K562 (cell line): ENCODE measurements around the gene GRIK1. TPM values are rescaled to one million over a fixed set of nuclear protein-coding genes. Genes with fewer than 3 reads are reported as not detected.
A peak's percentile ranks its signal among the peaks of the same experiment; 100 is the strongest.

Experiments
- BRD4 ChIP-seq: fragments of 200-600 bp; sonication (generic); IDR thresholded peaks from 2 replicates; pipeline ENCODE4 v1.6.1; 2017; ENCODE audit warnings: inconsistent platforms
- CBX8 ChIP-seq: fragments of 200-600 bp; sonication (generic); IDR thresholded peaks from 2 replicates; pipeline ENCODE4 v1.6.1; 2012; ENCODE audit warnings: borderline replicate concordance, mixed run types, low read depth, mild to moderate bottlenecking, moderate library complexity, mixed read lengths, low read length, control low read depth, inconsistent platforms; ENCODE audit not compliant: poor library complexity, severe bottlenecking; ENCODE audit errors: extremely low read depth
- CGGBP1 ChIP-seq: fragments of 250-450 bp; sonication (Bioruptor Pico); IDR thresholded peaks from 2 replicates; pipeline ENCODE4 v1.9.0; 2021; ENCODE audit warnings: mild to moderate bottlenecking
- EHMT2 ChIP-seq: fragments of 450-650 bp; IDR thresholded peaks from 2 replicates; pipeline ENCODE4 v1.6.1; 2018; ENCODE audit warnings: antibody characterized with exemption
- ETS2 ChIP-seq: IDR thresholded peaks from 2 replicates; pipeline ENCODE4 v1.6.1; 2016; ENCODE audit warnings: borderline replicate concordance, missing genetic modification characterization, mild to moderate bottlenecking, moderate library complexity, missing compliant biosample characterization; ENCODE audit not compliant: poor library complexity, severe bottlenecking
- GTF2B ChIP-seq: IDR thresholded peaks from 2 replicates; pipeline ENCODE4 v1.6.1; 2011; ENCODE audit not compliant: insufficient read length; ENCODE audit errors: extremely low read depth
- HLTF ChIP-seq: fragments of 450-650 bp; IDR thresholded peaks from 2 replicates; pipeline ENCODE4 v1.6.1; 2016
- KDM4B ChIP-seq, 2 experiments: fragments of 450-650 bp in 1 of 2; sonication (generic) in 1 of 2; IDR thresholded peaks; 2 replicates each; pipeline ENCODE4 v1.6.1; 2016 to 2017; ENCODE audit warnings: borderline replicate concordance in 2 of 2, antibody characterized with exemption in 1 of 2, low read depth in 1 of 2, mild to moderate bottlenecking in 1 of 2
- MAFG ChIP-seq: fragments of 450-650 bp; conservative IDR thresholded peaks from 2 replicates; pipeline ENCODE4 v1.6.1; 2016; ENCODE audit warnings: missing genetic modification characterization, missing compliant biosample characterization
- MBD2 ChIP-seq: sonication (generic); IDR thresholded peaks from 2 replicates; pipeline ENCODE4 v1.6.1; 2016; ENCODE audit warnings: low read depth, borderline replicate concordance
- MEF2D ChIP-seq: conservative IDR thresholded peaks from 2 replicates; pipeline ENCODE4 v1.6.1; 2016; ENCODE audit warnings: low read depth, missing genetic modification characterization, missing compliant biosample characterization
- MEIS2 ChIP-seq: fragments of 450-650 bp; IDR thresholded peaks from 2 replicates; pipeline ENCODE4 v1.6.1; 2014; ENCODE audit warnings: mild to moderate bottlenecking; ENCODE audit not compliant: partially characterized antibody
- MYNN ChIP-seq, 2 experiments: sonication (generic); formaldehyde crosslinking in 1 of 2; IDR thresholded peaks; 2 replicates each; pipeline versions ENCODE4 v1.5.0 to v1.6.1; 2016 to 2020; ENCODE audit warnings: antibody characterized with exemption in 1 of 2, missing genetic modification reagents in 1 of 2
- NFE2 ChIP-seq: IDR thresholded peaks from 2 replicates; pipeline ENCODE4 v1.6.1; 2014; ENCODE audit warnings: antibody characterized with exemption, low read depth
- NUFIP1 ChIP-seq: fragments of 450-650 bp; IDR thresholded peaks from 2 replicates; pipeline ENCODE4 v1.6.1; 2018; ENCODE audit not compliant: partially characterized antibody
- RBM22 ChIP-seq: fragments of 200-400 bp; formaldehyde crosslinking; IDR thresholded peaks from 2 replicates; pipeline ENCODE4 v1.6.1; 2018; ENCODE audit warnings: low read length, low read depth; ENCODE audit not compliant: poor library complexity, severe bottlenecking
- RFX1 ChIP-seq: fragments of 450-650 bp; IDR thresholded peaks from 2 replicates; pipeline ENCODE4 v1.6.1; 2016; ENCODE audit warnings: mild to moderate bottlenecking, moderate library complexity
- SLC30A9 ChIP-seq: fragments of 250-450 bp; sonication (Bioruptor Pico); IDR thresholded peaks from 2 replicates; pipeline ENCODE4 v1.8.0; 2022; ENCODE audit warnings: mild to moderate bottlenecking, moderate library complexity
- TAF7 ChIP-seq: fragments of 450-650 bp; IDR thresholded peaks from 2 replicates; pipeline ENCODE4 v1.6.1; 2016; ENCODE audit warnings: missing genetic modification characterization, missing compliant biosample characterization
- YY1 ChIP-seq, 3 experiments: IDR thresholded peaks; 2 replicates each; pipeline ENCODE4 v1.6.1; 2011; ENCODE audit warnings: low read length in 2 of 3, mild to moderate bottlenecking in 2 of 3, moderate library complexity in 2 of 3, borderline replicate concordance in 1 of 3, control low read depth in 1 of 3, low read depth in 1 of 3; ENCODE audit not compliant: insufficient read depth in 3 of 3, insufficient replicate concordance in 2 of 3, control insufficient read depth in 1 of 3, insufficient read length in 1 of 3; ENCODE audit errors: extremely low read depth in 1 of 3
- ZFP91 ChIP-seq: sonication (generic); formaldehyde crosslinking; IDR thresholded peaks from 2 replicates; pipeline ENCODE4 v1.8.0; 2022; ENCODE audit warnings: mild to moderate bottlenecking, missing genetic modification reagents
- ZNF12 ChIP-seq: sonication (generic); formaldehyde crosslinking; IDR thresholded peaks from 2 replicates; pipeline ENCODE4 v1.4.0; 2020; ENCODE audit warnings: mild to moderate bottlenecking, missing genetic modification reagents
- ZNF277 ChIP-seq: fragments of 250-450 bp; sonication (Bioruptor Pico); IDR thresholded peaks from 2 replicates; pipeline ENCODE4 v1.8.0; 2022; ENCODE audit warnings: inconsistent platforms, mild to moderate bottlenecking, moderate library complexity, borderline replicate concordance
- ZNF316 ChIP-seq: fragments of 450-650 bp; IDR thresholded peaks from 2 replicates; pipeline ENCODE4 v1.6.1; 2016
- ZNF57 ChIP-seq: fragments of 450-650 bp; formaldehyde crosslinking; IDR thresholded peaks from 2 replicates; pipeline ENCODE4 v1.4.0; 2020; ENCODE audit warnings: mild to moderate bottlenecking, moderate library complexity
- ZNF586 ChIP-seq: fragments of 450-650 bp; formaldehyde crosslinking; conservative IDR thresholded peaks from 2 replicates; pipeline ENCODE4 v1.4.0; 2020; ENCODE audit warnings: mild to moderate bottlenecking, moderate library complexity
- polyA plus RNA-seq, 8 experiments: library from polyadenylated mRNA; depleted of rRNA in 4 of 8; stranded (reverse) in 5 of 8; unstranded in 3 of 8; fragments of >200 nt; fragmentation: Nextera tagmentation in 2 of 8; fragmentation: Illumina TruSeq in 1 of 8; extraction: Ambion mirVana in 2 of 8; extraction: Trizol in 1 of 8; gene quantifications; 2 replicates each; pipeline versions ENCODE4 v1.2.1 to v1.2.3, GENCODE V29; 2011 to 2014; ENCODE audit warnings: inconsistent platforms in 1 of 8, missing spikeins in 1 of 8
- total RNA-seq, 7 experiments: library from RNA; depleted of rRNA in 6 of 7; stranded (reverse); fragments of >200 nt in 6 of 7; fragmentation: Illumina TruSeq in 2 of 7; extraction: Trizol in 2 of 7; gene quantifications; 2 replicates each; pipeline versions ENCODE4 v1.2.1 to v1.2.3, GENCODE V29; 2011 to 2021; ENCODE audit warnings: low replicate concordance in 1 of 7

Gene GRIK1
- total and polyA plus RNA-seq, 9 of the 15 experiments (the other 6 are each of a cell fraction or from before 2014, with no cell fraction given): 0.17 to 2.8 (median 0.53) TPM

- TF ChIP-seq GTF2B (no peak), ZFP91 (CRISPR knock-in tag) (no peak), ZNF57 (CRISPR knock-in tag) (no peak), NUFIP1 (no peak), ZNF277 (CRISPR knock-in tag) (no peak), MEF2D (tag) (no peak), NFE2 (peak; percentile 28; the same call in 1 of the 2 replicates), EHMT2 (no peak), CBX8 (no peak), SLC30A9 (CRISPR knock-in tag) (no peak), RBM22 (no peak), MBD2 (no peak), BRD4 (no peak), ZNF316 (peak; percentile 52; the same call in 1 of the 2 replicates), YY1 (IDR thresholded peaks at IDR 0.05; ENCODE audit: borderline replicate concordance in 1 of 3, control insufficient read depth in 1 of 3, extremely low read depth in 1 of 3, insufficient read depth in 3 of 3, insufficient read length in 1 of 3, insufficient replicate concordance in 2 of 3, low read depth in 1 of 3, low read length in 2 of 3) (no peak), ZNF586 (CRISPR knock-in tag) (no peak), TAF7 (tag) (no peak), CGGBP1 (CRISPR knock-in tag) (no peak), MAFG (tag) (peak; percentile 26; the same call in 1 of the 2 replicates), MYNN (IDR thresholded peaks at IDR 0.05) (no peak), MYNN (CRISPR knock-in tag; IDR thresholded peaks at IDR 0.05) (no peak), ETS2 (tag) (no peak), KDM4B (IDR thresholded peaks at IDR 0.05; ENCODE audit: borderline replicate concordance in 2 of 2, low read depth in 1 of 2) (no peak), RFX1 (no peak), ZNF12 (no peak), HLTF (no peak), MEIS2 (peak; percentile 60)
Observed at GRCh38 chr21:29762570-29763082, 177.2 kb downstream of the GRIK1 start (continued).
